Stimulated activated CD4-positive, alpha-beta T cell treated with anti-CD3 and anti-CD28 coated beads, Interleukin-4, amount 100 ng/mL, for 48 hours (primary cell): ENCODE data around the gene GOLGA3.
"Not testable (repeated sequence)": the region's sequence is repeated elsewhere in the genome, so short reads cannot be mapped to it uniquely, and the experiment has no call there.

ENCODE experiments used
- DNase-seq, 2 donors: peaks; one replicate each; pipeline ENCODE4 v3.0.0-alpha.2; 2020; ENCODE audit warnings: low read depth in 2 of 2

GOLGA3 gene

GRCh38 chr12:132842449-132843045 lies 13.9 kb upstream of the GOLGA3 start:
- DNase-seq = no peak

- no peak for DNase-seq
Measured at GRCh38 chr12:132841151-132841550, 12.5 kb upstream of the GOLGA3 start.

- no peak for DNase-seq
Measured at GRCh38 chr12:132840536-132840935, 11.9 kb upstream of the GOLGA3 start.

- no peak for DNase-seq
Measured at GRCh38 chr12:132839558-132840235, 11.0 kb upstream of the GOLGA3 start.

- DNase-seq = no peak
Measured at GRCh38 chr12:132838410-132839080, 9.9 kb upstream of the GOLGA3 start.

GRCh38 chr12:132837693-132838409 lies 9.2 kb upstream of the GOLGA3 start:
- DNase-seq = no peak

GRCh38 chr12:132836795-132837331 lies 8.2 kb upstream of the GOLGA3 start:
- DNase-seq = no peak

GRCh38 chr12:132836230-132836629 lies 7.6 kb upstream of the GOLGA3 start:
- not testable (repeated sequence) for DNase-seq

GRCh38 chr12:132835076-132836025 lies 6.7 kb upstream of the GOLGA3 start:
- no peak for DNase-seq

GRCh38 chr12:132834181-132834711 lies 5.6 kb upstream of the GOLGA3 start:
- no peak for DNase-seq

- DNase-seq = no peak
Measured at GRCh38 chr12:132833341-132833740, 4.7 kb upstream of the GOLGA3 start.

- DNase-seq = no peak
Measured at GRCh38 chr12:132831771-132832170, 3.1 kb upstream of the GOLGA3 start.

- no peak for DNase-seq
Measured at GRCh38 chr12:132827763-132828703, 636 bp downstream of the GOLGA3 start.

- no peak for DNase-seq
Measured at GRCh38 chr12:132825861-132826260, 2.8 kb downstream of the GOLGA3 start.

GRCh38 chr12:132825089-132825488 lies 3.6 kb downstream of the GOLGA3 start:
- no peak for DNase-seq

- DNase-seq = no peak
Measured at GRCh38 chr12:132824053-132824452, 4.6 kb downstream of the GOLGA3 start.

GRCh38 chr12:132818562-132818961 lies 10.1 kb downstream of the GOLGA3 start:
- no peak for DNase-seq

GRCh38 chr12:132814232-132814631 lies 14.4 kb downstream of the GOLGA3 start:
- no peak for DNase-seq

- no peak for DNase-seq
Measured at GRCh38 chr12:132813443-132813842, 15.2 kb downstream of the GOLGA3 start.
